AG10803 (cell line): Measurements from ENCODE around the gene TSPAN10.

ENCODE experiments used
- DNase-seq: peaks from one replicate; pipeline ENCODE4 v3.0.0; 2010; ENCODE audit warnings: low read depth
- H3K4me3 ChIP-seq: 2 replicates; pipeline ENCODE4 v1.5.1; 2011; ENCODE audit warnings: mild to moderate bottlenecking, low read length, control low read depth
- CTCF ChIP-seq: conservative IDR thresholded peaks from 2 replicates; pipeline ENCODE4 v1.5.1; 2011; ENCODE audit warnings: mild to moderate bottlenecking, low read length, control low read depth, inconsistent platforms

TSPAN10 gene

GRCh38 chr17:81694810-81695209 lies 57.8 kb downstream of the TSPAN10 start:
- no peak for DNase-seq
- no peak overlapping the region for H3K4me3 ChIP-seq
- TF ChIP-seq CTCF = no peak

GRCh38 chr17:81695211-81695610 lies 58.2 kb downstream of the TSPAN10 start:
- no peak for DNase-seq
- no peak for TF ChIP-seq CTCF
- no peak overlapping the region for H3K4me3 ChIP-seq

- no peak for TF ChIP-seq CTCF
- H3K4me3 ChIP-seq = no peak overlapping the region
- no peak for DNase-seq
These were observed 58.8 kb downstream of the TSPAN10 start for GRCh38 chr17:81695801-81696200.

- DNase-seq = no peak
- TF ChIP-seq CTCF = no peak
- no peak overlapping the region for H3K4me3 ChIP-seq
These were observed 59.4 kb downstream of the TSPAN10 start for GRCh38 chr17:81696218-81696941.

GRCh38 chr17:81697261-81698044 lies 60.5 kb downstream of the TSPAN10 start:
- H3K4me3 ChIP-seq = no peak overlapping the region
- no peak for DNase-seq
- no peak for TF ChIP-seq CTCF
